BLaER1 treated with 17β-estradiol and CSF1 and Interleukin-3, amounts not matched to agents 10 nM and 100 nM (cell line): Measurements from ENCODE around the gene NHEJ1.

Experiments used
- H3K27ac ChIP-seq, 11 experiments: shearing (Covaris generic); formaldehyde crosslinking; 2 replicates each; pipeline ENCODE4 v1.8.1; 2022
- H3K27me3 ChIP-seq, 11 experiments: shearing (Covaris generic); formaldehyde crosslinking; 2 replicates each; pipeline ENCODE4 v1.8.1; 2022
- H3K36me3 ChIP-seq, 11 experiments: shearing (Covaris generic); formaldehyde crosslinking; 2 replicates each; pipeline ENCODE4 v1.8.1; 2022
- H3K4me1 ChIP-seq, 10 experiments: shearing (Covaris generic); formaldehyde crosslinking; 2 replicates each; pipeline ENCODE4 v1.8.1; 2022
- H3K4me2 ChIP-seq, 11 experiments: shearing (Covaris generic); formaldehyde crosslinking; 2 replicates each; pipeline ENCODE4 v1.8.1; 2022
- H3K4me3 ChIP-seq, 10 experiments: shearing (Covaris generic); formaldehyde crosslinking; 2 replicates each; pipeline ENCODE4 v1.8.1; 2022
- H3K9ac ChIP-seq, 11 experiments: shearing (Covaris generic); formaldehyde crosslinking; 2 replicates each; pipeline ENCODE4 v1.8.1; 2022
- H3K9me3 ChIP-seq, 11 experiments: shearing (Covaris generic); formaldehyde crosslinking; replicated peaks in 1 of 11; 2 replicates each; pipeline ENCODE4 v1.8.1; 2022
- H4K20me1 ChIP-seq, 11 experiments: shearing (Covaris generic); formaldehyde crosslinking; 2 replicates each; pipeline ENCODE4 v1.8.1; 2022
- Cebpa-rat ChIP-seq, 11 experiments: shearing (Covaris generic); IDR thresholded peaks; 2 replicates each; pipeline ENCODE4 v1.8.1; 2022

Gene NHEJ1

DNA sequence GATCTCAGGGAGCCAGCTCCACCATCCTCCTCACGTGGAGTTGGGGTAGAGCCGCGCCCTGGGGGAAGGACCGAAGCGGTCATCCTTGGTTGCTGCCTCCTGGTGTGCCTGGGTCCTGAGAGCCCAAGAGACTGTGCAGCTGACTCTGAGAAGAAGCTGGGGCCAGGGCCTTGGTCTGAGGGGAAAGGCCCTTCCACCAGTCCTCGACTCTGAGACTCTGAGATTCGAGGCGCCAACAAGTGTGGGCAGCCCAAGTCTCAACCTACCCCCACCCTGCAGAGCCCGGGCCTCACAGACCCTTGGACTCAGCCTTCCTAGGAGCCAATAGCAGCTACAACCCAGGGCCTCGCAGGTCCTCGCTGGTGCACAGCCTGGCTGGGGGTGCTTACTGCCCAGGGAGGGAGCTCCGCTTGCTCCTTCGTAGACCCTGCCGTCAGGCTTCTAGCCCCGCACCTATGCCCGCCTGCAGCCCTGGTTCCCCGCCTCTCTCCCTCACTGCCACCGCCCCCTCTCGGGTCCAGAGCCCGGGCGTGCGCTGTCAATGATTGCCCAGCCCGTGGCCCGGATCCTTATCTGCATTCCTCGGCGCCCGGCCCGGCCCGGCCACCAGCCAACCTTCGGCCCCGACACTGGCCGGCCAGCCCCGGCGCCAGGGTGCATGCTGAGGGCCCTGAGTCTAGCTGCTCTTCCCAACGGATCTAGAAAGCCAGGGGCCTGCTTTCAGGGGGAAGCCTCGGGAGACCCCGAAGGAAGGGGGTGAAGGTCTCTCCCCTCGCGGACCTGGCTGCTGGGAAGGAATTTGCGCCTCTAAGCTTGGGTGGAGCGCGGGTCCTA lies 101.9 kb downstream of the NHEJ1 start:
- no peaks in the 10 kb centered on the region for H3K9me3 ChIP-seq
- H3K9ac ChIP-seq: no peak overlapping the region
- no peak overlapping the region for H3K4me2 ChIP-seq
- H3K27me3 ChIP-seq: peaks cover 93 to 100% (median 100%) of the 10 kb centered on the region in 11 experiments
- TF ChIP-seq Cebpa-rat (IDR thresholded peaks at IDR 0.05): no peak
- no peaks in the 10 kb centered on the region for H3K36me3 ChIP-seq
- H4K20me1 ChIP-seq: peaks cover 0 to 85% (median 53%) of the 10 kb centered on the region in 11 experiments; a peak in 17 of 22 replicates
- H3K27ac ChIP-seq: no peak overlapping the region
- no peak overlapping the region for H3K4me3 ChIP-seq
- H3K4me1 ChIP-seq: peaks cover 0 to 3% (median 0%) of the 10 kb centered on the region in 10 experiments; a peak in 3 of 20 replicates

- no peaks in the 10 kb centered on the region for H3K36me3 ChIP-seq
- H3K9me3 ChIP-seq: no peaks in the 10 kb centered on the region
- H3K9ac ChIP-seq: no peak overlapping the region
- H3K27me3 ChIP-seq: peaks cover 85 to 100% (median 97%) of the 10 kb centered on the region in 11 experiments
- TF ChIP-seq Cebpa-rat (IDR thresholded peaks at IDR 0.05): no peak
- H3K27ac ChIP-seq: no peak overlapping the region
- H3K4me1 ChIP-seq: peaks cover 0 to 3% (median 0%) of the 10 kb centered on the region in 10 experiments; a peak in 3 of 20 replicates
- no peak overlapping the region for H3K4me3 ChIP-seq
- peak overlapping the region in 10 of 11 experiments; percentile 1 to 77 (median 26); a peak in 11 of 22 replicates for H3K4me2 ChIP-seq
- H4K20me1 ChIP-seq: peaks cover 0 to 82% (median 53%) of the 10 kb centered on the region in 11 experiments; a peak in 17 of 22 replicates
Observed at GRCh38 chr2:219057709-219058540, 102.7 kb downstream of the NHEJ1 start.

DNA sequence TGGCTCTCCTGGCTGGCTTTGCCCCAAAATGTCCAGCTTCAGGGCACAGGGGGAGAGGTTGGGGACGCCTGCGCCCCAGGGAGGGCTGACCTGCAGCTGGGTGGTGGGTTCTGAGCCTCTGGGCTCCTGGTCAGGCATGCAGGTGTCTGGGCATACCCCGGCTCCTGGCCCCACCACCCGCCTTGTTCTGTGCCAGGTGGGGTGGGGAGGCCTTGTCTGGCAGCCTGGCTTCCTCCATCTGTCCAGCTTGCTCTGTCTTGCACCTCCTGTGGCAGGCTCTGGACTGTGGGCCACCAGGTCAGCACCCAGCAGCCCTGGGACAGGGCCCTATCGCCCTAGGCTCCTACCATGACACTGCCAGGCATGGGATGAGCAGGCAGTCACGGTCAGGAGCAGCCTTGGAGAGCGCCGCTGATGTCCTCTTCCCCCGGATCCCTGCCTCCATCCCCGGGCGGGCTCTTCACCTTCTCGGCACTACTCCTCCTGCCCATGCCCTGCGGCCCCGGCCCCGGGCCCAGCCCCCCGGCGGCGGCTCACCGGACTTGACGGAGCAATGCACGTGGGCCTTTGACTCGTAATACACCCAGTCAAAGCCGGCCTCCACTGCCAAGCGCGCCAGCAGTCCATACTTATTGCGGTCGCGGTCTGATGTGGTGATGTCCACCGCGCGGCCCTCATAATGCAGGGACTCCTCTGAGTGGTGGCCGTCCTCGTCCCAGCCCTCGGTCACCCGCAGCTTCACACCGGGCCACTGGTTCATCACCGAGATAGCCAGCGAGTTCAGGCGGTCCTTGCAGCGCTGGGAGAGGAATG lies 103.5 kb downstream of the NHEJ1 start:
- peaks cover 0 to 84% (median 48%) of the 10 kb centered on the region in 11 experiments; a peak in 17 of 22 replicates for H4K20me1 ChIP-seq
- no peak overlapping the region for H3K9ac ChIP-seq
- no peak overlapping the region for H3K27ac ChIP-seq
- H3K4me2 ChIP-seq: peak overlapping the region in 3 of 11 experiments; percentile 26 to 77 (median 36); a peak in 4 of 22 replicates
- H3K4me3 ChIP-seq: no peak overlapping the region
- TF ChIP-seq Cebpa-rat (IDR thresholded peaks at IDR 0.05): no peak
- no peaks in the 10 kb centered on the region for H3K9me3 ChIP-seq
- no peaks in the 10 kb centered on the region for H3K36me3 ChIP-seq
- peaks cover 0 to 3% (median 0%) of the 10 kb centered on the region in 10 experiments; a peak in 3 of 20 replicates for H3K4me1 ChIP-seq
- H3K27me3 ChIP-seq: peaks cover 77 to 100% (median 92%) of the 10 kb centered on the region in 11 experiments

DNA sequence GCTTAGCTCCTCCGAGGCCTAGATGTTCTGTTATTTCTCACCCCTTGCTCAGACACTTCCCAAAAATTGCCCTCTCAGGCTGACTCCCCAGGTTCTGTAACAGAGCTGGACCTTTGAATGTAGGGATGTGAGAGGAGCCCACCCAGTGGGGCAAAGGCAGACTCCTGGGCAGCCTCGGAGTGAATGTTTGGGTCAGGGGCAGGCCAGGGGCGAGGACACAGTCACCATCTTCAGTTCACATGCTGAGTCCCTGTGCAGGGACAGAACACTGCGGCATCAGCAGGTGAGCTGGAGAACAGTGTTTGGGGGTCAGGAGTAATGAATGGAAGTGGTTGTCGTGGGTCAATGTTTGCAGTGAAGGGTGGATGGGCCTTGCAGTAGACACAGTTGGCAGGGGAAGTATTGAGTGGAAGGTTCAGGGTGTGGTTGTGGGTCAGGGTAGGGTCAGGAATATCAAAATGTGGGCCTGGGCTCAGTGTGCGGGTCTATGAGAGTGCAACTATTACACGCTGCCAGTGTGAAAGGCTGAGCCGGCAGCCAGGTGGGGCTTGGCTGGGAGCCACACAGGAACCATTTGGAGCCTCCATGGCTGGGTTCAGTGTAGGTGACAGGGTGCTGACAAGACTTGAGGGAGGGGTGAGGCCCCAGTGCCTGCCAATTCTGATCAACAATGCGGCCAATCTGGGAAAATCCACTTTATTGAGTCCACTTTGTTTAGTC lies 104.3 kb downstream of the NHEJ1 start:
- H3K4me1 ChIP-seq: peaks cover 0 to 3% (median 0%) of the 10 kb centered on the region in 10 experiments; a peak in 3 of 20 replicates
- peaks cover 69 to 95% (median 84%) of the 10 kb centered on the region in 11 experiments for H3K27me3 ChIP-seq

DNA sequence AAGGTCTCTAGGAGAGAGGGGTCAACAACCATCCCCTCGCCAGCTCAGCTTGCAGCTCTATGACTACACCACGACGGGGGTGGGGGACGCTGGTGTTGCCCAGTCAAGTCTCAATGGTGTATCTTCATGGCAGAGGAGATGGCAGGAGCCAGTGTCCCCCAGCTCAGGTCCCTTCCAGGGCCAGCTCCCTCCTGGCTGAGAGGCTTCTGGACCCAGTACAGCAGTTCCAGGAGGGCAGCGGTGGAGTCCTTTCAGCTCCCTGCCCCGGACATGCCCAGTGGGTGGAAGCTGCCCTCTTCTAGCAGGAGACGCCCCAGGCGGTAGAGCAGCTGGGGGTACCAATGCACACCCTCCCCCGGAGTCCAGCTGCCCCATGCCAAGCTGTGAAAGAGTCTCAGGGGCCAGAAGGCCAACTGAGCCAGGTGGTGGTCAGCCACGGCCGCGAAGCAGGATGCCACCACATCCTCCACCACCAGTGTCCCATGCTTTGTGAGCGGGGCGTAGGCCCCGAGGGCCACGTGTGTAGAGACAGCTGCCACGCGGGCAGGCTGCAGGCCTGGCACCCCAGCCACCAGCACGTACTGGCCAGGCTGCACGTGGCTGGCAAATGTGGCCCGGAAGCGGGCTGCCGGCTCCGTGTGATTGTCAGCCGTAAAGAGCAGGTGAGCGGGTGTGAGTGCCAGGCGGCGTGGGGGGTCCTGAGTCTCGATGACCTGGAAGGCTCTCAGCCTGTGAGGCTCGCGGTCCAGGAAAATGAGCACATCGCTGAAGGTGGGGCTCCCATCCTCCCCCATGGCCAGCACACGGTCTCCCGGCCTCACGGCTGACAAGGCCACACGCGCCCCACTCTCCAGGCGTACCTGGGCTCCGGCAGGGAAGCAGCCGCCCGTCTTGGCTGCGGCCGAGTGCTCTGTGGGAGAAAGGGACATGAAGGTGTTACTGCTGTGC lies 105.4 kb downstream of the NHEJ1 start:
- Histone ChIP-seq H3K4me3 (no peak overlapping the region), H3K9me3 (no peaks in the 10 kb centered on the region), H3K4me1 (peaks cover 0 to 3% (median 0%) of the 10 kb centered on the region in 10 experiments; a peak in 3 of 20 replicates), H3K27me3 (peaks cover 58 to 84% (median 73%) of the 10 kb centered on the region in 11 experiments), H4K20me1 (peaks cover 0 to 87% (median 41%) of the 10 kb centered on the region in 11 experiments; a peak in 17 of 22 replicates), H3K27ac (no peak overlapping the region), H3K36me3 (no peaks in the 10 kb centered on the region), H3K4me2 (no peak overlapping the region), H3K9ac (no peak overlapping the region)
- TF ChIP-seq Cebpa-rat (IDR thresholded peaks at IDR 0.05): no peak

More for the DNA sequence above, 104.3 kb downstream of the NHEJ1 start:
- H3K4me3 ChIP-seq: no peak overlapping the region
- no peaks in the 10 kb centered on the region for H3K36me3 ChIP-seq
- H3K9me3 ChIP-seq: no peaks in the 10 kb centered on the region
- H3K4me2 ChIP-seq: no peak overlapping the region
- H3K27ac ChIP-seq: no peak overlapping the region
- peaks cover 0 to 89% (median 43%) of the 10 kb centered on the region in 11 experiments; a peak in 17 of 22 replicates for H4K20me1 ChIP-seq
- no peak for TF ChIP-seq Cebpa-rat (IDR thresholded peaks at IDR 0.05)
- H3K9ac ChIP-seq: no peak overlapping the region

GRCh38 chr2:219049282-219049681 lies 111.3 kb downstream of the NHEJ1 start:
- no peak overlapping the region for H3K4me2 ChIP-seq
- H3K9me3 ChIP-seq: no peaks in the 10 kb centered on the region
- H3K36me3 ChIP-seq: no peaks in the 10 kb centered on the region
- H3K9ac ChIP-seq: no peak overlapping the region
- no peak overlapping the region for H3K27ac ChIP-seq
- no peak for TF ChIP-seq Cebpa-rat (IDR thresholded peaks at IDR 0.05)
- H3K4me1 ChIP-seq: no peaks in the 10 kb centered on the region
- H3K4me3 ChIP-seq: no peak overlapping the region
- peaks cover 0 to 45% (median 28%) of the 10 kb centered on the region in 11 experiments; a peak in 14 of 22 replicates for H3K27me3 ChIP-seq
- peaks cover 0 to 30% (median 0%) of the 10 kb centered on the region in 11 experiments; a peak in 8 of 22 replicates for H4K20me1 ChIP-seq

DNA sequence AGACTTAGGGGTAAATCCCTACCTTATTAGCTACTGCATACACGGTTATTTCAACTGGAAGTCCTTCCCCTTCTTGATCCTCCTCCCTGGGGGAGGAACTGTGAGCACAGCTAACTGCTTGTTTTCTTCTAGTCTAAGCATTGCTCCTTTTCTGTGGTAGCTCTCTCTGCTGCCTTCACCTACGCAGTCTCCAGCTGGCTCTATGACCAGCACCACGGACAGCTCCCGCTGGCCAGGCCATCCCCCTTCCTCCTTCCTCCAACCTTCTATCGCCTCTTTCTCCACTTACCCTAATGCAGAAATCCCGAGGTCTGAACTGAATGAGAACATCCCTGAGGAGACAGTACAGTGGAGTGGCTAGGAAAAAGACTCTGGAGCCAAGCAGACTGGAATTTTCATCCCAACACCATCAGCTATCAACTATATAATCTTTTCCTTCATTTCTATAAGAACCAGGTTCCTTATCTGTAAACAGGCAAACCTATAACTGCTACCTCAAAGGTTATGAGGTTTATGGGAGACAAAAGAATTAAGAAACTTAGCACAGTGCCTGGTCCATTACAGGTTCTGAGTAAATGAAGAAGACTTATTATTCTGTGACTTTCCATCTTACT lies 114.6 kb downstream of the NHEJ1 start:
- Histone ChIP-seq H3K4me2 (no peak overlapping the region), H3K9ac (no peak overlapping the region), H4K20me1 (peaks cover 0 to 16% (median 0%) of the 10 kb centered on the region in 11 experiments; a peak in 8 of 22 replicates), H3K4me1 (no peaks in the 10 kb centered on the region), H3K27me3 (peaks cover 0 to 37% (median 18%) of the 10 kb centered on the region in 11 experiments; a peak in 11 of 22 replicates), H3K27ac (no peak overlapping the region), H3K36me3 (no peaks in the 10 kb centered on the region), H3K9me3 (no peaks in the 10 kb centered on the region), H3K4me3 (no peak overlapping the region)
- TF ChIP-seq Cebpa-rat (IDR thresholded peaks at IDR 0.05): no peak
